HepG2 (cell line): ENCODE results near the gene HSPA1B. TPM values are rescaled to one million over a fixed set of nuclear protein-coding genes. Genes with fewer than 3 reads are reported as not detected.

Source experiments
- CHD2 ChIP-seq: IDR thresholded peaks from 2 replicates; pipeline ENCODE4 v1.6.1; 2011; ENCODE audit warnings: low read depth, low read length, improper control_type of control experiment
- GLI4 ChIP-seq: sonication (generic); formaldehyde crosslinking; IDR thresholded peaks from 2 replicates; pipeline ENCODE4 v1.5.1; 2020; ENCODE audit warnings: missing genetic modification reagents, mild to moderate bottlenecking, moderate library complexity, borderline replicate concordance
- HNRNPH1 ChIP-seq: fragments of 200-400 bp; formaldehyde crosslinking; optimal IDR thresholded peaks from 2 replicates; pipeline ENCODE3; 2017; ENCODE audit warnings: mild to moderate bottlenecking, low read depth, low read length
- HOXA7 ChIP-seq: sonication (generic); formaldehyde crosslinking; IDR thresholded peaks from 2 replicates; pipeline ENCODE4 v1.8.1; 2022; ENCODE audit warnings: mild to moderate bottlenecking, missing genetic modification reagents, moderate library complexity
- JDP2 ChIP-seq: sonication (generic); formaldehyde crosslinking; IDR thresholded peaks from 2 replicates; pipeline ENCODE4 v1.8.1; 2022; ENCODE audit warnings: missing genetic modification reagents, borderline replicate concordance
- JUN ChIP-seq: sonication (generic); formaldehyde crosslinking; IDR thresholded peaks from 2 replicates; pipeline ENCODE4 v1.4.0; 2020; ENCODE audit warnings: mild to moderate bottlenecking, missing genetic modification reagents
- KAT7 ChIP-seq: IDR thresholded peaks from 2 replicates; pipeline ENCODE4 v1.6.1; 2018; ENCODE audit warnings: borderline replicate concordance, missing compliant biosample characterization
- KAT8 ChIP-seq: IDR thresholded peaks from 2 replicates; pipeline ENCODE4 v1.6.1; 2016; ENCODE audit warnings: missing genetic modification reagents, missing compliant biosample characterization
- MAF1 ChIP-seq: sonication (generic); formaldehyde crosslinking; IDR thresholded peaks from 2 replicates; pipeline ENCODE4 v1.5.0; 2020; ENCODE audit warnings: missing genetic modification reagents, borderline replicate concordance
- NBN ChIP-seq: fragments of 450-650 bp; conservative IDR thresholded peaks from 2 replicates; pipeline ENCODE4 v1.6.1; 2017
- PAX8 ChIP-seq: sonication (generic); formaldehyde crosslinking; IDR thresholded peaks from 2 replicates; pipeline ENCODE4 v1.8.0; 2022; ENCODE audit warnings: mild to moderate bottlenecking, missing genetic modification reagents, borderline replicate concordance
- RCOR2 ChIP-seq: IDR thresholded peaks from 2 replicates; pipeline ENCODE4 v1.6.1; 2016; ENCODE audit warnings: missing biosample characterization, missing genetic modification reagents
- REL ChIP-seq: sonication (generic); formaldehyde crosslinking; conservative IDR thresholded peaks from 2 replicates; pipeline ENCODE4 v1.8.0; 2022; ENCODE audit warnings: mild to moderate bottlenecking, missing genetic modification reagents, moderate library complexity
- SNRNP70 ChIP-seq: fragments of 200-400 bp; formaldehyde crosslinking; IDR thresholded peaks from 2 replicates; pipeline ENCODE4 v1.6.1; 2017; ENCODE audit warnings: mild to moderate bottlenecking, low read depth, low read length, moderate library complexity
- TEAD2 ChIP-seq: sonication (generic); formaldehyde crosslinking; IDR thresholded peaks from 2 replicates; pipeline ENCODE4 v1.9.0; 2021; ENCODE audit warnings: missing genetic modification reagents
- ZFX ChIP-seq: sonication (generic); formaldehyde crosslinking; IDR thresholded peaks from 2 replicates; pipeline ENCODE4 v1.4.0; 2020; ENCODE audit warnings: mild to moderate bottlenecking, low read depth, missing genetic modification reagents, moderate library complexity
- ZKSCAN8 ChIP-seq: IDR thresholded peaks from 2 replicates; pipeline ENCODE4 v1.6.1; 2016; ENCODE audit warnings: borderline replicate concordance, missing genetic modification reagents, missing compliant biosample characterization
- ZNF3 ChIP-seq: IDR thresholded peaks from 2 replicates; pipeline ENCODE4 v1.7.0; 2017; ENCODE audit warnings: inconsistent platforms
- polyA plus RNA-seq, 8 experiments: library from polyadenylated mRNA; depleted of rRNA in 3 of 8; stranded (reverse) in 7 of 8; unstranded in 1 of 8; fragments of >200 nt; fragmentation: Illumina TruSeq in 4 of 8; extraction: Trizol in 4 of 8; gene quantifications; 2 replicates each; pipeline versions ENCODE4 v1.2.1 to v1.2.3, GENCODE V29; 2011 to 2016; ENCODE audit warnings: low read depth in 4 of 8, missing spikeins in 1 of 8, mixed read lengths in 1 of 8; ENCODE audit not compliant: insufficient read depth in 1 of 8
- total RNA-seq, 5 experiments: library from RNA; depleted of rRNA; stranded (reverse); fragments of >200 nt; fragmentation: Illumina TruSeq; extraction: Trizol; gene quantifications; 2 replicates each; pipeline ENCODE4 v1.2.3, GENCODE V29; 2016; ENCODE audit warnings: low read depth in 1 of 5
- TF ChIP-seq, protein P1 (sequence below): IDR thresholded peaks from 2 replicates; pipeline ENCODE4 v1.6.1; 2016
- TF ChIP-seq, protein P2 (sequence below): sonication (generic); formaldehyde crosslinking; IDR thresholded peaks from 2 replicates; pipeline ENCODE4 v1.4.0; 2020; ENCODE audit warnings: missing genetic modification reagents, mild to moderate bottlenecking, borderline replicate concordance
- TF ChIP-seq, protein P3 (sequence below): sonication (generic); formaldehyde crosslinking; IDR thresholded peaks from 2 replicates; pipeline ENCODE4 v1.4.0; 2020; ENCODE audit warnings: mild to moderate bottlenecking, missing genetic modification reagents
- TF ChIP-seq, protein P4 (sequence below): sonication (generic); formaldehyde crosslinking; IDR thresholded peaks from 2 replicates; pipeline ENCODE4 v1.4.0; 2020; ENCODE audit warnings: missing genetic modification reagents
- TF ChIP-seq, protein P5 (sequence below): sonication (generic); formaldehyde crosslinking; IDR thresholded peaks from 2 replicates; pipeline ENCODE4 v1.5.0; 2020; ENCODE audit warnings: mild to moderate bottlenecking, missing genetic modification reagents

HSPA1B gene
- total and polyA plus RNA-seq, 2 of the 13 experiments (the other 11 are each of a cell fraction or from before 2014, with no cell fraction given) = 26.0 to 186 TPM

DNA sequence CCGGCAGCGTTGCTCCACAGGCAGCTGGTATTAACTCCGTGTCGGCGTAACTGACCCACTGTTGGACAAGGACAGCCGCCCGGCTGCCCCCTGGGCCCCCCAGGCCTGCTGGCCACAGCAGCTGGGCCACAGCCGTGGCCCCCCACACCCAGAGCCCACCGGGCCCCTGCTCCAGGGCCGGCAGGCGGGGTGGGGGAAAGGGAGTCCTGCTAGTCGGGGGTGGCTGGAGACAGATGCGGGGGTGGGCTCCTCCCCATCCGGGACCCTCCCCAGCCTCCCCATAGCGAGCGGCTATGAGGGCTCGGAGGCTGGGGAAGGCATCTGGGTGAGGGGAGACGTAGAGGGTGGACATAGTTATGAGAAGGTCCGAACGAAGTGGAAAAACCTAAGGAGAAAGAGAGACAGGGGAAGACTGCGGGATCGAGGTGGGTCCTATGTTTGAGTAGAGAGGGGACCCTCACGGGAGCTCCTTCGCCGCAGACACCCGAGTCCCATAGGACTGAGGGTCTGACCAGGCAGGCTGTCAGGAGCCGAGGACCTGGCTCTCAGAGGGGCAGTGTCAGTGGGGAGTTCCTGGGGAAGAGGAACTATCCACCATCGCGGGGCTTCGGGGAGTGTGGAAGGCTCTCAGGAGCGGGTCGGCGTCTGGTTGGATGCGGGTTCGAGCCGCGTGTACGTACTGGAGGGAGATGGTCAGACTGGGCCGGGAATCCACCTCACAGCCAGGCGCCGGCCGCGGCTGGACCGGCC lies 32.5 kb upstream of the HSPA1B start (continued):
- TF ChIP-seq ZNF3 (CRISPR knock-in tag) (no peak), ZFX (CRISPR knock-in tag) (0 out of 2 replicates have a peak, but pooled peaks have one; percentile 32), NBN (no peak), TEAD2 (no peak), MAF1 (no peak), KAT8 (CRISPR knock-in tag) (peak; percentile 8), KAT7 (CRISPR knock-in tag) (peak; percentile 22; the same call in 1 of the 2 replicates), PAX8 (CRISPR knock-in tag) (0 out of 2 replicates have a peak, but pooled peaks have one; percentile 18), CHD2 (0 out of 2 replicates have a peak, but pooled peaks have one; percentile 12), JDP2 (CRISPR knock-in tag) (no peak), ZKSCAN8 (CRISPR knock-in tag) (no peak), JUN (CRISPR knock-in tag) (peak; percentile 33; the same call in 1 of the 2 replicates), RCOR2 (CRISPR knock-in tag) (no peak), HNRNPH1 (no peak), REL (CRISPR knock-in tag) (no peak), GLI4 (CRISPR knock-in tag) (peak; percentile 50), HOXA7 (CRISPR knock-in tag) (no peak), SNRNP70 (no peak)
- TF ChIP-seq, protein P1, sequence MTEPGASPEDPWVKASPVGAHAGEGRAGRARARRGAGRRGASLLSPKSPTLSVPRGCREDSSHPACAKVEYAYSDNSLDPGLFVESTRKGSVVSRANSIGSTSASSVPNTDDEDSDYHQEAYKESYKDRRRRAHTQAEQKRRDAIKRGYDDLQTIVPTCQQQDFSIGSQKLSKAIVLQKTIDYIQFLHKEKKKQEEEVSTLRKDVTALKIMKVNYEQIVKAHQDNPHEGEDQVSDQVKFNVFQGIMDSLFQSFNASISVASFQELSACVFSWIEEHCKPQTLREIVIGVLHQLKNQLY (CRISPR knock-in tag) = no peak
- TF ChIP-seq, protein P2, sequence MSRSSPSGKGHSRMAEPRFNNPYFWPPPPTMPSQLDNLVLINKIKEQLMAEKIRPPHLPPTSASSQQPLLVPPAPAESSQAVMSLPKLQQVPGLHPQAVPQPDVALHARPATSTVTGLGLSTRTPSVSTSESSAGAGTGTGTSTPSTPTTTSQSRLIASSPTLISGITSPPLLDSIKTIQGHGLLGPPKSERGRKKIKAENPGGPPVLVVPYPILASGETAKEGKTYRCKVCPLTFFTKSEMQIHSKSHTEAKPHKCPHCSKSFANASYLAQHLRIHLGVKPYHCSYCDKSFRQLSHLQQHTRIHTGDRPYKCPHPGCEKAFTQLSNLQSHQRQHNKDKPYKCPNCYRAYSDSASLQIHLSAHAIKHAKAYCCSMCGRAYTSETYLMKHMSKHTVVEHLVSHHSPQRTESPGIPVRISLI (CRISPR knock-in tag) = no peak
- TF ChIP-seq, protein P3, sequence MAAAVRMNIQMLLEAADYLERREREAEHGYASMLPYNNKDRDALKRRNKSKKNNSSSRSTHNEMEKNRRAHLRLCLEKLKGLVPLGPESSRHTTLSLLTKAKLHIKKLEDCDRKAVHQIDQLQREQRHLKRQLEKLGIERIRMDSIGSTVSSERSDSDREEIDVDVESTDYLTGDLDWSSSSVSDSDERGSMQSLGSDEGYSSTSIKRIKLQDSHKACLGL (CRISPR knock-in tag) = no peak
- TF ChIP-seq, protein P4, sequence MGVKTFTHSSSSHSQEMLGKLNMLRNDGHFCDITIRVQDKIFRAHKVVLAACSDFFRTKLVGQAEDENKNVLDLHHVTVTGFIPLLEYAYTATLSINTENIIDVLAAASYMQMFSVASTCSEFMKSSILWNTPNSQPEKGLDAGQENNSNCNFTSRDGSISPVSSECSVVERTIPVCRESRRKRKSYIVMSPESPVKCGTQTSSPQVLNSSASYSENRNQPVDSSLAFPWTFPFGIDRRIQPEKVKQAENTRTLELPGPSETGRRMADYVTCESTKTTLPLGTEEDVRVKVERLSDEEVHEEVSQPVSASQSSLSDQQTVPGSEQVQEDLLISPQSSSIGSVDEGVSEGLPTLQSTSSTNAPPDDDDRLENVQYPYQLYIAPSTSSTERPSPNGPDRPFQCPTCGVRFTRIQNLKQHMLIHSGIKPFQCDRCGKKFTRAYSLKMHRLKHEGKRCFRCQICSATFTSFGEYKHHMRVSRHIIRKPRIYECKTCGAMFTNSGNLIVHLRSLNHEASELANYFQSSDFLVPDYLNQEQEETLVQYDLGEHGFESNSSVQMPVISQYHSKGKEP = no peak
- TF ChIP-seq, protein P5, sequence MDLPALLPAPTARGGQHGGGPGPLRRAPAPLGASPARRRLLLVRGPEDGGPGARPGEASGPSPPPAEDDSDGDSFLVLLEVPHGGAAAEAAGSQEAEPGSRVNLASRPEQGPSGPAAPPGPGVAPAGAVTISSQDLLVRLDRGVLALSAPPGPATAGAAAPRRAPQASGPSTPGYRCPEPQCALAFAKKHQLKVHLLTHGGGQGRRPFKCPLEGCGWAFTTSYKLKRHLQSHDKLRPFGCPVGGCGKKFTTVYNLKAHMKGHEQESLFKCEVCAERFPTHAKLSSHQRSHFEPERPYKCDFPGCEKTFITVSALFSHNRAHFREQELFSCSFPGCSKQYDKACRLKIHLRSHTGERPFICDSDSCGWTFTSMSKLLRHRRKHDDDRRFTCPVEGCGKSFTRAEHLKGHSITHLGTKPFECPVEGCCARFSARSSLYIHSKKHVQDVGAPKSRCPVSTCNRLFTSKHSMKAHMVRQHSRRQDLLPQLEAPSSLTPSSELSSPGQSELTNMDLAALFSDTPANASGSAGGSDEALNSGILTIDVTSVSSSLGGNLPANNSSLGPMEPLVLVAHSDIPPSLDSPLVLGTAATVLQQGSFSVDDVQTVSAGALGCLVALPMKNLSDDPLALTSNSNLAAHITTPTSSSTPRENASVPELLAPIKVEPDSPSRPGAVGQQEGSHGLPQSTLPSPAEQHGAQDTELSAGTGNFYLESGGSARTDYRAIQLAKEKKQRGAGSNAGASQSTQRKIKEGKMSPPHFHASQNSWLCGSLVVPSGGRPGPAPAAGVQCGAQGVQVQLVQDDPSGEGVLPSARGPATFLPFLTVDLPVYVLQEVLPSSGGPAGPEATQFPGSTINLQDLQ = peak; percentile 10; the same call in 1 of the 2 replicates
